ENCODE measurements around the gene TKFC. TPM values are rescaled to one million over a fixed set of nuclear protein-coding genes. Genes with fewer than 3 reads are reported as not detected.
A peak's percentile ranks its signal among the peaks of the same experiment; 100 is the strongest.

Gene TKFC
- total RNA-seq (2014; rRNA removed; shearing (Covaris generic)) = 22.8 and 36.1 TPM in 2 replicates

GRCh38 chr11:61332797-61333549, at the start of gene TKFC, which contains the start of gene DDB1:
Gene TKFC, plus strand, starts transcription at chr11:61333228. Its CDS starts 1,501 bp downstream, at chr11:61334729.
Gene DDB1, minus strand, starts transcription at chr11:61333105. Its CDS starts 137 bp downstream, at chr11:61332968.
- in situ Hi-C loops (cut with HindIII; ENCODE audit: low sequenced_read_pairs) = no loop called here
- peak; percentile 94 for DNase-seq (ENCODE audit: low spot score)

- in situ Hi-C loops (cut with HindIII; ENCODE audit: low sequenced_read_pairs) = no loop called here
- no peak for DNase-seq (ENCODE audit: low spot score)
These were observed 49.4 kb upstream of the TKFC start for GRCh38 chr11:61283613-61284012.

- in situ Hi-C loops (cut with HindIII; ENCODE audit: low sequenced_read_pairs) = no loop called here
- DNase-seq (ENCODE audit: low spot score) = no peak
These were observed 45.6 kb upstream of the TKFC start for GRCh38 chr11:61287338-61287977.

- no peak for DNase-seq (ENCODE audit: low spot score)
- in situ Hi-C loops (cut with HindIII; ENCODE audit: low sequenced_read_pairs) = no loop called here
These were observed 41.9 kb upstream of the TKFC start for GRCh38 chr11:61290905-61291690.

GRCh38 chr11:61292356-61292755, 40.7 kb upstream of the TKFC start:
- DNase-seq (ENCODE audit: low spot score) = no peak
- in situ Hi-C loops (cut with HindIII; ENCODE audit: low sequenced_read_pairs) = no loop called here

GRCh38 chr11:61293867-61294716, 38.9 kb upstream of the TKFC start:
- peak; percentile 42 for DNase-seq (ENCODE audit: low spot score)
- in situ Hi-C loops (cut with HindIII; ENCODE audit: low sequenced_read_pairs) = no loop called here

- peak; percentile 72 for DNase-seq (ENCODE audit: low spot score)
These were observed 38.1 kb upstream of the TKFC start, which contains the start of gene VWCE for GRCh38 chr11:61294717-61295595. Gene VWCE, minus strand, starts transcription at chr11:61295316. Its CDS starts 279 bp downstream, at chr11:61295037.

GRCh38 chr11:61295596-61295926, 37.5 kb upstream of the TKFC start:
- in situ Hi-C loops (cut with HindIII; ENCODE audit: low sequenced_read_pairs) = no loop called here
- peak; percentile 6 for DNase-seq (ENCODE audit: low spot score)

More at GRCh38 chr11:61294717-61295595, 38.1 kb upstream of the TKFC start, which contains the start of gene VWCE:
- in situ Hi-C loops (cut with HindIII; ENCODE audit: low sequenced_read_pairs) = no loop called here

GRCh38 chr11:61297341-61297740, 35.7 kb upstream of the TKFC start:
- in situ Hi-C loops (cut with HindIII; ENCODE audit: low sequenced_read_pairs) = no loop called here
- peak; percentile 5 for DNase-seq (ENCODE audit: low spot score)

GRCh38 chr11:61297746-61298145, 35.3 kb upstream of the TKFC start:
- in situ Hi-C loops (cut with HindIII; ENCODE audit: low sequenced_read_pairs) = no loop called here
- peak; percentile 8 for DNase-seq (ENCODE audit: low spot score)

- no peak for DNase-seq (ENCODE audit: low spot score)
- in situ Hi-C loops (cut with HindIII; ENCODE audit: low sequenced_read_pairs) = no loop called here
These were observed 34.3 kb upstream of the TKFC start for GRCh38 chr11:61298663-61299244.

GRCh38 chr11:61302550-61302949, 30.5 kb upstream of the TKFC start:
- no peak for DNase-seq (ENCODE audit: low spot score)
- in situ Hi-C loops (cut with HindIII; ENCODE audit: low sequenced_read_pairs) = no loop called here

- no peak for DNase-seq (ENCODE audit: low spot score)
- in situ Hi-C loops (cut with HindIII; ENCODE audit: low sequenced_read_pairs) = no loop called here
These were observed 29.3 kb upstream of the TKFC start for GRCh38 chr11:61303725-61304124.

- in situ Hi-C loops (cut with HindIII; ENCODE audit: low sequenced_read_pairs) = no loop called here
- no peak for DNase-seq (ENCODE audit: low spot score)
These were observed 27.6 kb upstream of the TKFC start for GRCh38 chr11:61305417-61305816.

GRCh38 chr11:61306221-61306620, 26.8 kb upstream of the TKFC start:
- in situ Hi-C loops (cut with HindIII; ENCODE audit: low sequenced_read_pairs) = no loop called here
- DNase-seq (ENCODE audit: low spot score) = no peak

- DNase-seq (ENCODE audit: low spot score) = no peak
- in situ Hi-C loops (cut with HindIII; ENCODE audit: low sequenced_read_pairs) = no loop called here
These were observed 25.7 kb upstream of the TKFC start for GRCh38 chr11:61307354-61307753.

- in situ Hi-C loops (cut with HindIII; ENCODE audit: low sequenced_read_pairs) = no loop called here
- DNase-seq (ENCODE audit: low spot score) = no peak
These were observed 23.9 kb upstream of the TKFC start for GRCh38 chr11:61309141-61309540.

GRCh38 chr11:61309739-61310138, 23.3 kb upstream of the TKFC start:
- no peak for DNase-seq (ENCODE audit: low spot score)
- in situ Hi-C loops (cut with HindIII; ENCODE audit: low sequenced_read_pairs) = no loop called here

Measured in G401 (cell line).